ENCODE measurements around the gene ZNF575.

DNA sequence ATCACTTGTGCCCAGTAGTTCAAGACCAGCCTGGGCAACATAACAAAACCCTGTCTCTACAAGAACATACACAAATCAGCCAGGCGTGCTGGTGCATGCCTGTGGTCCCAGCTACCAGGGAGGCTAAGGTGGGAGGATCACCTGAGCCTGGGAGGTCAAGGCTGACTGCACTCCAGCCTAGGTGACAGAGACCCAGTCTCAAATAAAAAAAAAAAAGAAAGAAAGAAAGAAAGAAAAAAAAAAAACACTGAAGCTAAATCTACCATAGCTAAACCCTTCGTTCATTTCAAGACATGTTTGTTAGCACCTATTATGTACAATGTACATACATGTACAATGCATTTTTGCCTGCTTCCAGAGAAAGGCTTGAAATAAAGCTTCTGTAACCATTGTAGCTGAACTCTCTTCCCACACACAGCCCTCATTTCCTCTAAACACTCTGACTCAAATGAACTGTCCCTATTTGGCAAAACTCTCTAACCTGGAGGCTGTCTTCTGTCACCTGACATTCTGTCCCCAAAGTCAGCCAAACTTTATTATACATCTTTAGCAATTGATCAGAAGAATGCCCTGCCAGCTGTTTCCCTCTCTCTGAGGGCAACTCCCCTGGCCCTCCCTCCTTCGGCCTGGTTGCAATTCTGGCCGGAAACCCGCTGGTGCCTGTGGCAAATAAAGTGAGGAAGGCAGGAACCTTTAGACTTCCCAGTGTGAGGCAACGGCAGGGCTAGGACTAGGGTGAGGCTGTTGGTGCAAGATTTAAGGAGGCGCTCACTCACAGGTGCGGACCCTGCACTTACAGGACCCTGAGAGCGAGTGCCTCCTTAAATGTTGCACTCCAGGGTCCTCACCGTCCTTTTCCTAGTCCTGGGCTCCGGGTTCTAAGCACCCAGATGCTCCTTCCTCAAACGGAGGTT is 7.8 kb upstream of the ZNF575 start:
- TF ChIP-seq, protein P1, sequence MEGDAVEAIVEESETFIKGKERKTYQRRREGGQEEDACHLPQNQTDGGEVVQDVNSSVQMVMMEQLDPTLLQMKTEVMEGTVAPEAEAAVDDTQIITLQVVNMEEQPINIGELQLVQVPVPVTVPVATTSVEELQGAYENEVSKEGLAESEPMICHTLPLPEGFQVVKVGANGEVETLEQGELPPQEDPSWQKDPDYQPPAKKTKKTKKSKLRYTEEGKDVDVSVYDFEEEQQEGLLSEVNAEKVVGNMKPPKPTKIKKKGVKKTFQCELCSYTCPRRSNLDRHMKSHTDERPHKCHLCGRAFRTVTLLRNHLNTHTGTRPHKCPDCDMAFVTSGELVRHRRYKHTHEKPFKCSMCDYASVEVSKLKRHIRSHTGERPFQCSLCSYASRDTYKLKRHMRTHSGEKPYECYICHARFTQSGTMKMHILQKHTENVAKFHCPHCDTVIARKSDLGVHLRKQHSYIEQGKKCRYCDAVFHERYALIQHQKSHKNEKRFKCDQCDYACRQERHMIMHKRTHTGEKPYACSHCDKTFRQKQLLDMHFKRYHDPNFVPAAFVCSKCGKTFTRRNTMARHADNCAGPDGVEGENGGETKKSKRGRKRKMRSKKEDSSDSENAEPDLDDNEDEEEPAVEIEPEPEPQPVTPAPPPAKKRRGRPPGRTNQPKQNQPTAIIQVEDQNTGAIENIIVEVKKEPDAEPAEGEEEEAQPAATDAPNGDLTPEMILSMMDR (IDR thresholded peaks at IDR 0.05; ENCODE audit: low read depth, low read length) = no peak
- no peak for TF ChIP-seq POLR2A (IDR thresholded peaks at IDR 0.05; ENCODE audit: extremely low read depth, insufficient read length)

Data from NB4 (cell line).